Calu3 (cell line): ENCODE data around the gene PNMA1. TPM values are rescaled to one million over a fixed set of nuclear protein-coding genes. Genes with fewer than 3 reads are reported as not detected.

Experiments used
- BruUV-seq: library from RNA; stranded (reverse); fragments of 400-500 nt; replicated peaks from 2 replicates; lab custom pipeline; 2021; lab: Mats Ljungman, UMichigan
- CTCF ChIA-PET: fragments of 300-600 bp; sonication (Branson Sonifier 250); formaldehyde crosslinking; loops from one replicate; lab custom pipeline; 2022; ENCODE audit warnings: antibody characterized with exemption; lab: Charles Lee
- DNase-seq: peaks from one replicate; pipeline ENCODE4 v3.0.0; 2022
- H3K27ac Mint-ChIP-seq: one replicate; pipeline ENCODE4 v1.8.0; 2022; ENCODE audit warnings: mixed read lengths; ENCODE audit not compliant: unreplicated experiment
- H3K27me3 Mint-ChIP-seq: one replicate; pipeline ENCODE4 v1.8.0; 2022; ENCODE audit warnings: mixed read lengths; ENCODE audit not compliant: unreplicated experiment
- H3K36me3 Mint-ChIP-seq: one replicate; pipeline ENCODE4 v1.8.0; 2022; ENCODE audit warnings: mild to moderate bottlenecking, moderate library complexity, mixed read lengths; ENCODE audit not compliant: insufficient read depth, unreplicated experiment
- H3K4me1 Mint-ChIP-seq: one replicate; pipeline ENCODE4 v1.8.0; 2022; ENCODE audit warnings: mild to moderate bottlenecking, low read depth, mixed read lengths; ENCODE audit not compliant: unreplicated experiment
- H3K4me3 Mint-ChIP-seq: one replicate; pipeline ENCODE4 v1.8.0; 2022; ENCODE audit warnings: mild to moderate bottlenecking, low read depth, moderate library complexity, mixed read lengths; ENCODE audit not compliant: unreplicated experiment
- H3K9me3 Mint-ChIP-seq: one replicate; pipeline ENCODE4 v1.8.0; 2022; ENCODE audit warnings: low read depth, mixed read lengths; ENCODE audit not compliant: unreplicated experiment
- intact Hi-C: fragments of 100-400 bp; cut with micrococcal nuclease; formaldehyde crosslinking; loops from one replicate; pipeline ENCODE4 v1.10.0; 2022; ENCODE audit not compliant: unreplicated experiment
- total RNA-seq: library from RNA; stranded (reverse); gene quantifications from 2 replicates; pipeline ENCODE4 v1.2.3, GENCODE V29; 2022
- TF ChIP-seq, protein P1 (sequence below): fragments of 200-600 bp; IDR thresholded peaks from one replicate; pipeline ENCODE4 v1.8.0; 2022; ENCODE audit warnings: antibody characterized with exemption; ENCODE audit not compliant: unreplicated experiment

PNMA1 gene
- total RNA-seq, 1 experiment from 2014 or later = 37.2 TPM

DNA sequence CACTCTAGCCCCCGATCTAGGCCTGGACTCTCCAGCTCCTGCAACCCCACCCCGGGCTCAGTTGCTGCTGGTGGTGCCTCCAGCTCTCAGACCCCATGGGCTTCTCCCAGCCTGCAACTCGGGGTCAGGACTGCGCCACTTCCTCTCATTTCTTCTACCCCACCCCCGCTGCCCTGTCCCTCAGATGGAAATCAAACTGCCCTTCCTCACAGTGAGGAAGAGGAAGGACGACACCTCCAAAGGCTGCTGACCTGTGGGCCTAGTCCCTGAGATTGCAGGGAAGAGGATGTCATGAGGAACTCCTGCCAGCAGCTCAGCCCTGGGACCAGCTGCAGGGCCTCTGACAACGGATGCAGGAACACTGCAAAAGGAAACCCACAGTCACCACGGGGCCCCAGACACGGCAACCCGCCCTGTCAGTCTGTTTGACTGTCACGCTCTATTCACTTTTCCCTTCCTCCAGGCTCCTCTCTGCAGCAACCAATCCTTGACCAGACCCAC lies 29.3 kb upstream of the PNMA1 start:
- Mint-ChIP-seq H3K27me3 (no peaks in the 10 kb centered on the region), H3K4me3 (peak overlapping the region; percentile 32), H3K36me3 (peaks cover 34% of the 10 kb centered on the region), H3K27ac (peak overlapping the region; percentile 94), H3K9me3 (no peaks in the 10 kb centered on the region), H3K4me1 (peaks cover 62% of the 10 kb centered on the region)
- no peak for DNase-seq
- BruUV-seq = no TSS peak
- intact Hi-C loops = loop anchor here (5.0 kb wide), 1 partner anchor 84 kb away; no protein-coding TSS in a partner anchor
- CTCF ChIA-PET = interaction anchor here (0.9 kb wide), 1 partner anchor 12 kb away, joined by 4 read pairs; no protein-coding TSS in a partner anchor
- TF ChIP-seq, protein P1, sequence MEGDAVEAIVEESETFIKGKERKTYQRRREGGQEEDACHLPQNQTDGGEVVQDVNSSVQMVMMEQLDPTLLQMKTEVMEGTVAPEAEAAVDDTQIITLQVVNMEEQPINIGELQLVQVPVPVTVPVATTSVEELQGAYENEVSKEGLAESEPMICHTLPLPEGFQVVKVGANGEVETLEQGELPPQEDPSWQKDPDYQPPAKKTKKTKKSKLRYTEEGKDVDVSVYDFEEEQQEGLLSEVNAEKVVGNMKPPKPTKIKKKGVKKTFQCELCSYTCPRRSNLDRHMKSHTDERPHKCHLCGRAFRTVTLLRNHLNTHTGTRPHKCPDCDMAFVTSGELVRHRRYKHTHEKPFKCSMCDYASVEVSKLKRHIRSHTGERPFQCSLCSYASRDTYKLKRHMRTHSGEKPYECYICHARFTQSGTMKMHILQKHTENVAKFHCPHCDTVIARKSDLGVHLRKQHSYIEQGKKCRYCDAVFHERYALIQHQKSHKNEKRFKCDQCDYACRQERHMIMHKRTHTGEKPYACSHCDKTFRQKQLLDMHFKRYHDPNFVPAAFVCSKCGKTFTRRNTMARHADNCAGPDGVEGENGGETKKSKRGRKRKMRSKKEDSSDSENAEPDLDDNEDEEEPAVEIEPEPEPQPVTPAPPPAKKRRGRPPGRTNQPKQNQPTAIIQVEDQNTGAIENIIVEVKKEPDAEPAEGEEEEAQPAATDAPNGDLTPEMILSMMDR = no peak

DNA sequence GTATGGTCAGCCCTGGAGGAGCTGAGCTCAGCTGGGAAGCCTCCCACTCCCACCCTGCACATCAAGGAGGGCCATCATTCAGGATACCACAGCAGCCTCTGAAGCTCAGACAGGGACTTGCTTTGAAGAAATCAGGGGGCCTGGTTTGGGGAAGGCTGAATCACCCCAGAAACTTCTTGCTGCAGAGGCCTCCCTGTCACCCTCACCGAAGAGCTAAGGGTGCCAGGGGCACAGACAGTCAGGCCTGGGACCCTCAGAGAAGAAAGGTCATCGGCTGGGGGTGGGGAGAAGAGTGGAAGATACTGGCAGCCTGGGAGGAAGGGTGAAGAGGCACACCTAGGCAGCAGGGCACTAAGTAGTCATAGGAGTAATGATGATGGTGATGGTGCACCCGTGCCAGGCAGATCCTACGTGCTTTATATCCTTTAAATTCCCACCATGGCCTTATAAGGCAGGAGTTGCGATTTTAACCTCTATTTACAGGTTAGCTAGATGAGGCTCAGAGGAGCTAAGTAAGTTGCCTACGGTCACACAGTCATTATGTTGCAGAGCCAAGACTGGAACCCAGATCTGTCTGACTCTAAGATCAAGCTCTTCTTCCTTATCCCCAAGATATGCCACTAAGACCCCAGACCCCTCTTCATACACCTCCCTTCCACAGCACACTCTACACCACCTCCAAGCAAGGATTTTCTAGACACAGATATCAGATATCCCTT lies 28.5 kb upstream of the PNMA1 start:
- peaks cover 54% of the 10 kb centered on the region for H3K4me1 Mint-ChIP-seq

DNA sequence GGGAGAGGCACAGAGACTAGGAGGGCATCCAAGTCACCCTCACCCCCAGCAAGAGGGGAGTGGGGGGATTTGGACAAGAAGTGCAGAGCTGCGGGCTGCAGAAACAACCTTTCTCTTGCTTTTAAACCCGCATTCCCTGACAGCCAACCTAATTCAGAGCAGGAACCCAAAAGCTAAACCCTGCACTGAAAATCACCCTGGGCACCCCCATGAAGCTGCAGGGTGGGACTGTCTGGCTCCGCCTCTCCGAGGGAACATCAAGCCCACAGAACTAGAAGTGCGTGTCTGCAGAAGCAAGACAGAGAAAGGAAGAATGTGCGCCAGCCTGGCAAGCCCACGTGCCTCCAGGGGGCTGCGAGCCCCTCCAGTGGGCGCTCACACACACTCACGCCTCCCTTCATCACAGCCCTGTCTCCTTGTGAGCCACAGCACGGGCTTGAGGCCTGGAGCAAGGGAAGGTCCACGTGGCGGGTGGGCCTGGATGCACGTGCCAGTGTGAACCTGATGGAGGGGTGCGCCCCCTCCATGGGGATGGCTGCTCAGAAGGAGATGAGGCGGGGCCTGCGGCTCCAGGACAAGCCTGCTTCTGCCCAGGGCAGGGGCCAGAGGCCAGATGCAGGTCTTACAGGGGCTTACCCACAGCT lies 27.8 kb upstream of the PNMA1 start:
- Mint-ChIP-seq H3K9me3 (no peaks in the 10 kb centered on the region), H3K4me3 (peak overlapping the region; percentile 57), H3K4me1 (peaks cover 47% of the 10 kb centered on the region), H3K36me3 (peaks cover 41% of the 10 kb centered on the region), H3K27me3 (no peaks in the 10 kb centered on the region), H3K27ac (peak overlapping the region; percentile 94)
- intact Hi-C loops = loop anchor here (2.0 to 5.0 kb wide), 2 partner anchors 13 to 85 kb away; no protein-coding TSS in a partner anchor
- CTCF ChIA-PET = interaction anchor here (0.9 to 3.1 kb wide), 11 partner anchors 8 to 85 kb away, joined by 3 to 23 read pairs (median 5); no protein-coding TSS in a partner anchor
- no peak for DNase-seq
- TF ChIP-seq, protein P1 = no peak
- BruUV-seq = no TSS peak

More for the DNA sequence above, 28.5 kb upstream of the PNMA1 start:
- TF ChIP-seq, protein P1 = no peak
- intact Hi-C loops = loop anchor here (5.0 kb wide), 1 partner anchor 85 kb away; no protein-coding TSS in a partner anchor
- no TSS peak for BruUV-seq
- Mint-ChIP-seq H3K27me3 (no peaks in the 10 kb centered on the region), H3K4me3 (peak overlapping the region; percentile 57), H3K36me3 (peaks cover 37% of the 10 kb centered on the region), H3K9me3 (no peaks in the 10 kb centered on the region), H3K27ac (peak overlapping the region; percentile 94)
- no peak for DNase-seq
- CTCF ChIA-PET = interaction anchor here (1.6 to 3.1 kb wide), 4 partner anchors 12 to 16 kb away, joined by 3 to 23 read pairs (median 15); no protein-coding TSS in a partner anchor

DNA sequence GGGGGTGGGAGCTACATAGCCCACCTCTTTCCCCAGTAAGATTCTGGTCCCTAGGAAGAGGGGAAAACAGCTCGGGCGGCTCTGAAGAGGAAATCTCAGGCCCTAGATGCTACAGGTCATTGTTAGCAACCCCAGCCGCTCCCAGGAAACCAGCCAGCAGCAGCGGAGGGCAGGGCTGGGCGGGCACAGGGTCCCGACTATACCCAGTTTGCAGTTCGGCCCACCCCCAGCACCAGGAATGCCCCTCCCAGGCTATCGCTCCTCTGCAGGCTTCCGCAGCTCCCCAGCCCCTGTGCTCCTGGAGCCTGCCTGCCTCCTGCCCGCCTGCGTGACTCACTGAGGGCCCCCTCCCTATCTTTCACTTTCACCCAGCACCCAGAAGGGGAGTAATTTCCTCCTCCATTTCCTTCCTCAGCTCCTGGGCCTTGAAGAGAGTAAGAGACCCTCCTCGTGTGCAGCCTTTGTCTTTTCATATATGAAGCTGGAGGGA lies 27.2 kb upstream of the PNMA1 start:
- H3K4me1 Mint-ChIP-seq = peaks cover 42% of the 10 kb centered on the region
- TF ChIP-seq, protein P1 = no peak
- H3K27ac Mint-ChIP-seq = peak overlapping the region; percentile 94
- intact Hi-C loops = loop anchor here (2.0 to 5.0 kb wide), 2 partner anchors 13 to 86 kb away; no protein-coding TSS in a partner anchor
- CTCF ChIA-PET = interaction anchor here (0.5 to 3.1 kb wide), 15 partner anchors 8 to 171 kb away, joined by 3 to 23 read pairs (median 4); a partner anchor contains a TSS
- DNase-seq = peak; percentile 83
- H3K27me3 Mint-ChIP-seq = no peaks in the 10 kb centered on the region
- BruUV-seq = TSS peak; percentile 83
- H3K9me3 Mint-ChIP-seq = no peaks in the 10 kb centered on the region
- peaks cover 42% of the 10 kb centered on the region for H3K36me3 Mint-ChIP-seq
- H3K4me3 Mint-ChIP-seq = peak overlapping the region; percentile 57
